BE2C (cell line): ENCODE results near the gene C19orf67.
"Not testable (repeated sequence)": the region's sequence is repeated elsewhere in the genome, so short reads cannot be mapped to it uniquely, and the experiment has no call there.

ENCODE experiments used
- DNase-seq: peaks from one replicate; pipeline ENCODE4 v3.0.0-alpha.2; 2020
- H3K27me3 ChIP-seq: fragments of 250-450 bp; sonication (Bioruptor Pico); 2 replicates; pipeline ENCODE4 v1.5.1; 2020; ENCODE audit warnings: mild to moderate bottlenecking
- H3K36me3 ChIP-seq: fragments of 250-450 bp; sonication (Bioruptor Pico); 2 replicates; pipeline ENCODE4 v1.5.1; 2020; ENCODE audit warnings: mild to moderate bottlenecking
- H3K4me1 ChIP-seq: fragments of 250-450 bp; sonication (Bioruptor Pico); 2 replicates; pipeline ENCODE4 v1.5.1; 2020
- H3K4me3 ChIP-seq: 2 replicates; pipeline ENCODE4 v1.5.1; 2011; ENCODE audit warnings: low read depth, low read length
- H3K9me3 ChIP-seq: fragments of 250-450 bp; sonication (Bioruptor Pico); 2 replicates; pipeline ENCODE4 v1.5.1; 2020
- CTCF ChIP-seq: IDR thresholded peaks from 2 replicates; pipeline ENCODE4 v1.5.1; 2012; ENCODE audit warnings: mild to moderate bottlenecking, low read depth, low read length

C19orf67 gene

GRCh38 chr19:14053032-14053431, 32.6 kb downstream of the C19orf67 start:
- Histone ChIP-seq H3K4me1 (no peaks in the 10 kb centered on the region), H3K36me3 (no peaks in the 10 kb centered on the region)
- no peak for DNase-seq

GRCh38 chr19:14052470-14052869, 33.1 kb downstream of the C19orf67 start:
- Histone ChIP-seq H3K36me3 (no peaks in the 10 kb centered on the region), H3K4me3 (no peak overlapping the region), H3K27me3 (no peaks in the 10 kb centered on the region), H3K4me1 (no peaks in the 10 kb centered on the region), H3K9me3 (no peaks in the 10 kb centered on the region)
- no peak for DNase-seq
- no peak for TF ChIP-seq CTCF

More at GRCh38 chr19:14053032-14053431, 32.6 kb downstream of the C19orf67 start:
- Histone ChIP-seq H3K9me3 (no peaks in the 10 kb centered on the region), H3K27me3 (no peaks in the 10 kb centered on the region), H3K4me3 (no peak overlapping the region)
- TF ChIP-seq CTCF, result no peak

- Histone ChIP-seq H3K36me3 (no peaks in the 10 kb centered on the region), H3K4me1 (no peaks in the 10 kb centered on the region), H3K4me3 (no peak overlapping the region), H3K9me3 (no peaks in the 10 kb centered on the region), H3K27me3 (no peaks in the 10 kb centered on the region)
- TF ChIP-seq CTCF, result no peak
- no peak for DNase-seq
Observed at GRCh38 chr19:14051980-14052379, 33.6 kb downstream of the C19orf67 start.

- H3K27me3 ChIP-seq, DNase-seq, H3K36me3 ChIP-seq, H3K9me3 ChIP-seq, H3K4me1 ChIP-seq, H3K4me3 ChIP-seq: not testable (repeated sequence)
Observed at GRCh38 chr19:14050961-14051360, 34.6 kb downstream of the C19orf67 start.

GRCh38 chr19:14050512-14050911, 35.1 kb downstream of the C19orf67 start:
- H3K36me3 ChIP-seq, result no peaks in the 10 kb centered on the region
- DNase-seq, result no peak

GRCh38 chr19:14048443-14049153, 37.0 kb downstream of the C19orf67 start:
- no peaks in the 10 kb centered on the region for H3K9me3 ChIP-seq
- peak; percentile 74 for DNase-seq
- H3K4me1 ChIP-seq, result no peaks in the 10 kb centered on the region
- peak; percentile 98 for TF ChIP-seq CTCF
- no peak overlapping the region for H3K4me3 ChIP-seq
- H3K27me3 ChIP-seq, result no peaks in the 10 kb centered on the region
- no peaks in the 10 kb centered on the region for H3K36me3 ChIP-seq

More at GRCh38 chr19:14050512-14050911, 35.1 kb downstream of the C19orf67 start:
- no peak overlapping the region for H3K4me3 ChIP-seq
- TF ChIP-seq CTCF, result no peak
- no peaks in the 10 kb centered on the region for H3K9me3 ChIP-seq
- no peaks in the 10 kb centered on the region for H3K4me1 ChIP-seq
- H3K27me3 ChIP-seq, result no peaks in the 10 kb centered on the region

- H3K9me3 ChIP-seq, DNase-seq, H3K4me3 ChIP-seq, H3K27me3 ChIP-seq, H3K4me1 ChIP-seq, H3K36me3 ChIP-seq: not testable (repeated sequence)
Observed at GRCh38 chr19:14047866-14048265, 37.7 kb downstream of the C19orf67 start.
